Suppressor macrophage (primary cell): Measurements from ENCODE around the gene IRF2BPL.
"Not testable (repeated sequence)": the region's sequence is repeated elsewhere in the genome, so short reads cannot be mapped to it uniquely, and the experiment has no call there.

ENCODE experiments used
- DNase-seq, 4 experiments: peaks; one replicate each; pipeline ENCODE4 v3.0.0-alpha.2; 2020 to 2022

The IRF2BPL gene

GRCh38 chr14:77033622-77034589, 5.4 kb upstream of the IRF2BPL start:
- peak; percentile 78 to 91 (median 86) for DNase-seq

GRCh38 chr14:77032844-77033621, 4.5 kb upstream of the IRF2BPL start:
- DNase-seq, result peak; percentile 90 to 95 (median 94)

- no peak for DNase-seq
Measured at GRCh38 chr14:77032491-77032843, 4.0 kb upstream of the IRF2BPL start.

- DNase-seq, result peak; percentile 49 to 64 (median 59)
Measured at GRCh38 chr14:77031759-77032490, 3.4 kb upstream of the IRF2BPL start.

GRCh38 chr14:77027538-77028383, 747 bp downstream of the IRF2BPL start:
- DNase-seq, result peak; percentile 69 to 84 (median 80)

- DNase-seq, result peak; percentile 57 to 84 (median 70)
Measured at GRCh38 chr14:77026930-77027537, 1.5 kb downstream of the IRF2BPL start.

- peak in 1 of 4 experiments; percentile 34 for DNase-seq
Measured at GRCh38 chr14:77026166-77026929, 2.2 kb downstream of the IRF2BPL start.

- no peak for DNase-seq
Measured at GRCh38 chr14:77025744-77026165, 2.8 kb downstream of the IRF2BPL start.

- DNase-seq, result peak in 1 of 4 experiments; percentile 31
Measured at GRCh38 chr14:77024171-77024691, 4.3 kb downstream of the IRF2BPL start.

GRCh38 chr14:77023001-77023996, 5.2 kb downstream of the IRF2BPL start:
- DNase-seq, result peak in 1 of 4 experiments; percentile 12

- DNase-seq, result no peak
Measured at GRCh38 chr14:77022236-77022852, 6.2 kb downstream of the IRF2BPL start.

- not testable (repeated sequence) for DNase-seq
Measured at GRCh38 chr14:77021424-77021823, 7.1 kb downstream of the IRF2BPL start.

- peak in 1 of 4 experiments; percentile 29 for DNase-seq
Measured at GRCh38 chr14:77018785-77019184, 9.7 kb downstream of the IRF2BPL start.

GRCh38 chr14:77017666-77018065, 10.8 kb downstream of the IRF2BPL start:
- DNase-seq, result peak in 3 of 4 experiments; percentile 41 to 60 (median 50)

GRCh38 chr14:77014734-77015133, 13.8 kb downstream of the IRF2BPL start:
- DNase-seq, result no peak

- no peak for DNase-seq
Measured at GRCh38 chr14:77014004-77014604, 14.4 kb downstream of the IRF2BPL start.

- DNase-seq, result no peak
Measured at GRCh38 chr14:77012193-77012765, 16.2 kb downstream of the IRF2BPL start.
